Measurements from ENCODE around the gene DOCK9. TPM values are rescaled to one million over a fixed set of nuclear protein-coding genes. Genes with fewer than 3 reads are reported as not detected.

DOCK9 gene
- polyA plus RNA-seq, 1 of the 3 experiments (the other 2 are of a cell fraction): 16.6 TPM

- Histone ChIP-seq H3K4me2 (peak overlapping the region; percentile 56), H3F3A (replicated peaks; ENCODE audit: insufficient read depth) (peaks cover 22% of the 10 kb centered on the region), H2AFZ (ENCODE audit: low read depth) (peak overlapping the region; percentile 13; the same call in 1 of the 2 replicates), H3K79me2 (ENCODE audit: insufficient read depth) (no peaks in the 10 kb centered on the region), H4K20me1 (ENCODE audit: insufficient read depth) (no peaks in the 10 kb centered on the region), H3K27ac (ENCODE audit: low read depth in 2 of 2, low read length in 1 of 2) (peak overlapping the region; percentile 67 to 97), H3K4me3 (ENCODE audit: low read depth in 2 of 2, low read length in 1 of 2) (peak overlapping the region in 1 of 2 experiments; percentile 6; a peak in 1 of 4 replicates), H3K36me3 (replicated peaks in 1 of 2; ENCODE audit: control insufficient read depth in 1 of 2, insufficient read depth in 2 of 2, low read length in 1 of 2) (peaks cover 0 to 5% of the 10 kb centered on the region in 2 experiments), H3K9me2 (no peaks in the 10 kb centered on the region), H3K9ac (no peak overlapping the region), H3K9me3 (no peaks in the 10 kb centered on the region), H3K4me1 (ENCODE audit: control insufficient read depth in 1 of 2, insufficient read depth in 2 of 2, low read depth in 1 of 2, low read length in 1 of 2) (peaks cover 24 to 37% of the 10 kb centered on the region in 2 experiments), H3K27me3 (ENCODE audit: insufficient read depth) (no peaks in the 10 kb centered on the region)
- peak; percentile 45 for DNase-seq
- TF ChIP-seq TCF12 (IDR thresholded peaks at IDR 0.05): peak; percentile 84
- peak; percentile 30; the same call in 1 of the 2 replicates for TF ChIP-seq RAD21 (IDR thresholded peaks at IDR 0.05; ENCODE audit: low read length)
- TF ChIP-seq USF1 (IDR thresholded peaks at IDR 0.05; ENCODE audit: borderline replicate concordance, low read depth): no peak
- peak; percentile 62 for TF ChIP-seq NFIC (IDR thresholded peaks at IDR 0.05; ENCODE audit: borderline replicate concordance)
- peak; percentile 48; the same call in 1 of the 2 replicates for TF ChIP-seq GATA2 (CRISPR knock-in tag; IDR thresholded peaks at IDR 0.05)
- TF ChIP-seq JUND (IDR thresholded peaks at IDR 0.05): no peak
- no peak for TF ChIP-seq SMC3 (IDR thresholded peaks at IDR 0.05; ENCODE audit: low read depth, low read length)
- no peak; the same call in 1 of the 2 replicates for TF ChIP-seq RCOR1 (IDR thresholded peaks at IDR 0.05; ENCODE audit: low read length)
- TF ChIP-seq MXI1 (IDR thresholded peaks at IDR 0.05; ENCODE audit: low read depth, low read length): peak; percentile 64; the same call in 1 of the 2 replicates
- TF ChIP-seq EP300 (IDR thresholded peaks at IDR 0.05; ENCODE audit: borderline replicate concordance in 1 of 2, low read depth in 1 of 2, low read length in 1 of 2): peak in 1 of 2 experiments; percentile 31; a peak in 3 of 4 replicates
- TF ChIP-seq, protein P1, sequence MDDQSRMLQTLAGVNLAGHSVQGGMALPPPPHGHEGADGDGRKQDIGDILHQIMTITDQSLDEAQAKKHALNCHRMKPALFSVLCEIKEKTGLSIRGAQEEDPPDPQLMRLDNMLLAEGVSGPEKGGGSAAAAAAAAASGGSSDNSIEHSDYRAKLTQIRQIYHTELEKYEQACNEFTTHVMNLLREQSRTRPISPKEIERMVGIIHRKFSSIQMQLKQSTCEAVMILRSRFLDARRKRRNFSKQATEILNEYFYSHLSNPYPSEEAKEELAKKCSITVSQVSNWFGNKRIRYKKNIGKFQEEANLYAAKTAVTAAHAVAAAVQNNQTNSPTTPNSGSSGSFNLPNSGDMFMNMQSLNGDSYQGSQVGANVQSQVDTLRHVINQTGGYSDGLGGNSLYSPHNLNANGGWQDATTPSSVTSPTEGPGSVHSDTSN (IDR thresholded peaks at IDR 0.05): 0 out of 2 replicates have a peak, but pooled peaks have one; percentile 7
- ChIA-PET POLR2A (no interaction called here), CTCF (interaction anchor here (0.6 to 3.0 kb wide), 6 partner anchors 19 to 682 kb away, joined by 3 to 9 read pairs (median 5); no protein-coding TSS in a partner anchor)
- WGBS (ENCODE audit: low lambda C conversion rate): 36% methylated on average over 9 of the region's 9 CpGs
Observed at GRCh38 chr13:98821372-98822224, 156.3 kb downstream of the DOCK9 start.

DNA sequence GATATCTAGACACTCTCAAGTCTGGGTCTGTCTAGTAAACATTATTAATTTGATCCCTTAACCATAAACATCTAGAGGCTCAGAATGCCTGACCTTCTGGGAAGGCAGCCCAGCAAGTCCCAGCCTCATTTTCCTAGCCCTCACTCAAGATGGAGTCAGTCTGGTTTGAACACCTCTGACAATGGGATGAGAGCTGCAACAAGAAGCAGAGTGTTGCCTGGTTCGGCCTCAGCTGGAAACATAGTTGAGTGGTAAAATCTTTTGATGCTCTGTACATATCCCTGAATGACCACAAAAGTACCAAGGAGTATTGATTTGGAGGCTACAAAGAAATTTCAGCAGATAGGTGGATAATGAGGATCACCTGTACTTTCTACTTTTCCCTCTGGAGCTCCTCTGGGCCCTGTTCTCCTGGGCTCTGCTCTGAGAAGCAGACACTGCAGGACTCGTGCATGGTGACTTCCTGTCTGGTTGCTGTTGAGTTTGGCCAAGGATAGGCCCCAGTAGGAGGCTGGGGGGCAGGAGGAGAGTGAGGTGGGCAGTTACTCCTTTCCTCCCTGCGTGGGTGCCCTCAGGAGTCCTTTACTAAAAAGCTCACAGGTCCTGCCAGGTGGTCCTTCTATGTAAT, 157.0 kb downstream of the DOCK9 start:
- ChIA-PET POLR2A (no interaction called here), CTCF (interaction anchor here (0.6 to 3.0 kb wide), 6 partner anchors 12 to 681 kb away, joined by 3 to 9 read pairs (median 4); no protein-coding TSS in a partner anchor)
- peaks cover 22% of the 10 kb centered on the region for H3F3A ChIP-seq (replicated peaks; ENCODE audit: insufficient read depth)

More for the DNA sequence above, 157.0 kb downstream of the DOCK9 start:
- DNase-seq: no peak
- no peaks in the 10 kb centered on the region for H3K27me3 ChIP-seq (ENCODE audit: insufficient read depth)
- no peaks in the 10 kb centered on the region for H3K79me2 ChIP-seq (ENCODE audit: insufficient read depth)
- no peaks in the 10 kb centered on the region for H4K20me1 ChIP-seq (ENCODE audit: insufficient read depth)
- no peaks in the 10 kb centered on the region for H3K9me3 ChIP-seq
- TF ChIP-seq TEAD4 (IDR thresholded peaks at IDR 0.05; ENCODE audit: borderline replicate concordance, insufficient read depth) (no peak), JUND (IDR thresholded peaks at IDR 0.05) (no peak), NRF1 (IDR thresholded peaks at IDR 0.05; ENCODE audit: low read depth, low read length) (no peak), POLR2AphosphoS5 (IDR thresholded peaks at IDR 0.05; ENCODE audit: low read depth, low read length) (no peak)
- peaks cover 0 to 5% of the 10 kb centered on the region in 2 experiments for H3K36me3 ChIP-seq (replicated peaks in 1 of 2; ENCODE audit: control insufficient read depth in 1 of 2, insufficient read depth in 2 of 2, low read length in 1 of 2)
- H3K9ac ChIP-seq: no peak overlapping the region
- H3K27ac ChIP-seq (ENCODE audit: low read depth in 2 of 2, low read length in 1 of 2): peak overlapping the region; percentile 67 to 97
- no peaks in the 10 kb centered on the region for H3K9me2 ChIP-seq
- H3K4me3 ChIP-seq (ENCODE audit: low read depth in 2 of 2, low read length in 1 of 2): no peak overlapping the region
- WGBS (ENCODE audit: low lambda C conversion rate): 80% methylated on average over 2 of the region's 3 CpGs
- H2AFZ ChIP-seq (ENCODE audit: low read depth): peak overlapping the region; percentile 13; the same call in 1 of the 2 replicates
- peaks cover 24 to 37% of the 10 kb centered on the region in 2 experiments for H3K4me1 ChIP-seq (ENCODE audit: control insufficient read depth in 1 of 2, insufficient read depth in 2 of 2, low read depth in 1 of 2, low read length in 1 of 2)
- H3K4me2 ChIP-seq: peak overlapping the region; percentile 56; the same call in 1 of the 2 replicates

Data from SK-N-SH (cell line).